Measurements from ENCODE around the gene NEK6.

NEK6 gene

GRCh38 chr9:124269556-124269955, 11.8 kb downstream of the NEK6 start:
- H3K4me3 ChIP-seq (ENCODE audit: control insufficient read depth, low read depth, low read length), result no peak overlapping the region
- no peak for TF ChIP-seq CTCF (conservative IDR thresholded peaks at IDR 0.05; ENCODE audit: control insufficient read depth, insufficient read depth, low read depth, low read length)

GRCh38 chr9:124270504-124271335, 13.0 kb downstream of the NEK6 start:
- no peak for DNase-seq (ENCODE audit: low read depth)
- no peak overlapping the region for H3K4me3 ChIP-seq (ENCODE audit: control insufficient read depth, low read depth, low read length)
- no peak for TF ChIP-seq CTCF (conservative IDR thresholded peaks at IDR 0.05; ENCODE audit: control insufficient read depth, insufficient read depth, low read depth, low read length)

More at GRCh38 chr9:124269556-124269955, 11.8 kb downstream of the NEK6 start:
- no peak for DNase-seq (ENCODE audit: low read depth)

GRCh38 chr9:124271660-124272059, 13.9 kb downstream of the NEK6 start:
- no peak overlapping the region for H3K4me3 ChIP-seq (ENCODE audit: control insufficient read depth, low read depth, low read length)
- no peak for DNase-seq (ENCODE audit: low read depth)
- no peak for TF ChIP-seq CTCF (conservative IDR thresholded peaks at IDR 0.05; ENCODE audit: control insufficient read depth, insufficient read depth, low read depth, low read length)

GRCh38 chr9:124272118-124272517, 14.4 kb downstream of the NEK6 start:
- H3K4me3 ChIP-seq (ENCODE audit: control insufficient read depth, low read depth, low read length), result no peak overlapping the region
- no peak for DNase-seq (ENCODE audit: low read depth)
- TF ChIP-seq CTCF (conservative IDR thresholded peaks at IDR 0.05; ENCODE audit: control insufficient read depth, insufficient read depth, low read depth, low read length), result no peak

- TF ChIP-seq CTCF (conservative IDR thresholded peaks at IDR 0.05; ENCODE audit: control insufficient read depth, insufficient read depth, low read depth, low read length), result no peak
- H3K4me3 ChIP-seq (ENCODE audit: control insufficient read depth, low read depth, low read length), result no peak overlapping the region
- DNase-seq (ENCODE audit: low read depth), result no peak
Measured at GRCh38 chr9:124272979-124273378, 15.2 kb downstream of the NEK6 start.

GRCh38 chr9:124273427-124274160, 15.8 kb downstream of the NEK6 start:
- no peak for DNase-seq (ENCODE audit: low read depth)
- H3K4me3 ChIP-seq (ENCODE audit: control insufficient read depth, low read depth, low read length), result no peak overlapping the region
- TF ChIP-seq CTCF (conservative IDR thresholded peaks at IDR 0.05; ENCODE audit: control insufficient read depth, insufficient read depth, low read depth, low read length), result no peak
